Mesenchymal stem cell (in vitro differentiated cells and primary cell): ENCODE results near the gene PPP4C.

ENCODE experiments used
- DNase-seq: peaks from one replicate; pipeline ENCODE4 v3.0.0-alpha.2; 2013
- H2AFZ ChIP-seq: one replicate; pipeline ENCODE4 v1.6.1; 2013; ENCODE audit warnings: low read depth, mild to moderate bottlenecking, control low read depth, inconsistent platforms, low read length, moderate library complexity
- H2AK5ac ChIP-seq: 2 replicates; pipeline ENCODE4 v1.6.1; 2013; ENCODE audit warnings: low read length, moderate library complexity, mild to moderate bottlenecking, inconsistent platforms; ENCODE audit not compliant: severe bottlenecking
- H2BK120ac ChIP-seq: one replicate; pipeline ENCODE4 v1.6.1; 2013; ENCODE audit warnings: low read depth, mild to moderate bottlenecking, inconsistent platforms, low read length, moderate library complexity
- H2BK12ac ChIP-seq, 2 experiments: one replicate each; pipeline ENCODE4 v1.6.1; 2013; ENCODE audit warnings: inconsistent platforms in 2 of 2, low read length in 2 of 2, mild to moderate bottlenecking in 2 of 2, moderate library complexity in 2 of 2, control low read depth in 1 of 2
- H2BK15ac ChIP-seq: one replicate; pipeline ENCODE4 v1.6.1; 2013; ENCODE audit warnings: mild to moderate bottlenecking, low read depth, inconsistent platforms; ENCODE audit not compliant: poor library complexity, severe bottlenecking
- H2BK5ac ChIP-seq: 2 replicates; pipeline ENCODE4 v1.6.1; 2013; ENCODE audit warnings: low read depth, mild to moderate bottlenecking, low read length, control low read depth, inconsistent platforms; ENCODE audit not compliant: poor library complexity, severe bottlenecking
- H3K14ac ChIP-seq, 2 experiments: one replicate each; pipeline ENCODE4 v1.6.1; 2013; ENCODE audit warnings: inconsistent platforms in 2 of 2, low read length in 2 of 2, control low read depth in 1 of 2, mild to moderate bottlenecking in 1 of 2, moderate library complexity in 1 of 2
- H3K18ac ChIP-seq, 2 experiments: one replicate each; pipeline ENCODE4 v1.6.1; 2013; ENCODE audit warnings: inconsistent platforms in 2 of 2, low read length in 2 of 2, control low read depth in 1 of 2, low read depth in 1 of 2, mild to moderate bottlenecking in 1 of 2
- H3K23ac ChIP-seq, 2 experiments: one replicate each; pipeline ENCODE4 v1.6.1; 2013; ENCODE audit warnings: inconsistent platforms in 2 of 2, low read length in 2 of 2, mild to moderate bottlenecking in 2 of 2, moderate library complexity in 2 of 2, control low read depth in 1 of 2
- H3K27ac ChIP-seq: 2 replicates; pipeline ENCODE4 v1.5.1; 2013; ENCODE audit warnings: mild to moderate bottlenecking, moderate library complexity, low read length, control low read depth, inconsistent platforms; ENCODE audit not compliant: poor library complexity, severe bottlenecking
- H3K27me3 ChIP-seq, 2 experiments: 2 replicates each; pipeline versions ENCODE4 v1.6.1 to v1.7.0; 2013; ENCODE audit warnings: low read length in 2 of 2, mild to moderate bottlenecking in 2 of 2, moderate library complexity in 2 of 2, control low read depth in 1 of 2, inconsistent platforms in 1 of 2; ENCODE audit not compliant: control insufficient read depth in 1 of 2, insufficient read depth in 1 of 2
- H3K36me3 ChIP-seq, 2 experiments: 2 replicates each; pipeline versions ENCODE4 v1.6.1 to v1.7.0; 2013; ENCODE audit warnings: low read length in 2 of 2, control low read depth in 1 of 2, inconsistent platforms in 1 of 2, low read depth in 1 of 2, mild to moderate bottlenecking in 1 of 2; ENCODE audit not compliant: insufficient read depth in 2 of 2, control insufficient read depth in 1 of 2
- H3K4ac ChIP-seq, 2 experiments: one replicate each; pipeline ENCODE4 v1.6.1; 2013; ENCODE audit warnings: inconsistent platforms in 2 of 2, low read length in 2 of 2, mild to moderate bottlenecking in 2 of 2, moderate library complexity in 2 of 2, control low read depth in 1 of 2, low read depth in 1 of 2
- H3K4me1 ChIP-seq: 2 replicates; pipeline ENCODE4 v1.6.1; 2013; ENCODE audit warnings: low read depth, low read length, control low read depth; ENCODE audit not compliant: control insufficient read depth, insufficient read depth
- H3K4me2 ChIP-seq: 2 replicates; pipeline ENCODE4 v1.6.1; 2013; ENCODE audit warnings: low read length, mild to moderate bottlenecking, inconsistent platforms; ENCODE audit not compliant: poor library complexity, severe bottlenecking
- H3K4me3 ChIP-seq, 2 experiments: 2 replicates each; pipeline versions ENCODE4 v1.5.1 to v1.7.0; 2013; ENCODE audit warnings: low read length in 2 of 2, mild to moderate bottlenecking in 2 of 2, control low read depth in 1 of 2, low read depth in 1 of 2; ENCODE audit not compliant: insufficient read depth in 1 of 2
- H3K79me1 ChIP-seq: replicated peaks from 2 replicates; pipeline ENCODE4 v1.6.1; 2013; ENCODE audit warnings: mild to moderate bottlenecking, control low read depth, low read length, inconsistent platforms; ENCODE audit not compliant: poor library complexity, severe bottlenecking
- H3K9ac ChIP-seq: 2 replicates; pipeline ENCODE4 v1.7.0; 2013; ENCODE audit warnings: mild to moderate bottlenecking, low read length, moderate library complexity
- H3K9me3 ChIP-seq: 2 replicates; pipeline ENCODE4 v1.7.0; 2013; ENCODE audit warnings: mild to moderate bottlenecking, low read length; ENCODE audit not compliant: control insufficient read depth
- H4K8ac ChIP-seq: one replicate; pipeline ENCODE4 v1.6.1; 2013; ENCODE audit warnings: inconsistent platforms, mild to moderate bottlenecking, low read length, moderate library complexity
- H4K91ac ChIP-seq: one replicate; pipeline ENCODE4 v1.6.1; 2013; ENCODE audit warnings: mild to moderate bottlenecking, low read length, inconsistent platforms
- WGBS: methylation state at CpG from one replicate; pipeline ENCODE4 v1.1.7; 2013; ENCODE audit warnings: mixed read lengths; 5-methylcytosine and 5-hydroxymethylcytosine counted together

PPP4C gene

DNA sequence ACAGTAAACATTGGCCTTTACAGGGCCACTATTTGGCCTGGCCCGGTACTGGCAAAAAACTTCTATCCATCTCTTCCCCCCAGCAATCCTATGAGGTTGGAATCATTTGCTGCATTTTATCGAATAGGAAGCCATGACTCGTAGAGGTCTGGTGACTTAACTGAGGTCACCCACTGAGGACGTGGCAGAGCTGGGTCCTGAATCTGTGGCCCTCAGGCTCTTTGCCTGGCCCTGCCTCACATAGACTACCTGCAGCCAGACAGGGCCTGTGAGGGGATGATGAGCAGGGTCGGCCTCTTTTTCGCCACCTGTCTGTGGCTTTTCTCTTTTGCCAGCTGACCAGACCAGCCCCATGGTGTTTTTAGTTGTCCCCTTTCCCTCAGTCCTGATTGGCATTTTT is 1.9 kb downstream of the PPP4C start:
- H3K23ac ChIP-seq: no peak overlapping the region
- no peak overlapping the region for H2AK5ac ChIP-seq
- no peak overlapping the region for H3K14ac ChIP-seq
- DNase-seq: peak; percentile 68
- peak overlapping the region; percentile 97 for H3K9ac ChIP-seq
- no peak overlapping the region for H4K8ac ChIP-seq
- H3K27me3 ChIP-seq: no peaks in the 10 kb centered on the region
- H3K27ac ChIP-seq: no peak overlapping the region
- no peak overlapping the region for H3K4ac ChIP-seq
- peaks cover 20% of the 10 kb centered on the region for H3K4me1 ChIP-seq
- no peak overlapping the region for H2AFZ ChIP-seq
- 56% methylated on average over 6 of the region's 6 CpGs for WGBS
- H3K79me1 ChIP-seq: peaks cover 16% of the 10 kb centered on the region
- H2BK12ac ChIP-seq: no peak overlapping the region
- no peak overlapping the region for H2BK15ac ChIP-seq
- H3K36me3 ChIP-seq: peaks cover 54 to 57% of the 10 kb centered on the region in 2 experiments
- peak overlapping the region in 1 of 2 experiments; percentile 96 for H3K4me3 ChIP-seq
- H3K18ac ChIP-seq: no peak overlapping the region
- no peak overlapping the region for H2BK5ac ChIP-seq
- no peaks in the 10 kb centered on the region for H3K9me3 ChIP-seq
- H2BK120ac ChIP-seq: no peak overlapping the region
- peak overlapping the region; percentile 78 for H3K4me2 ChIP-seq
- no peak overlapping the region for H4K91ac ChIP-seq

DNA sequence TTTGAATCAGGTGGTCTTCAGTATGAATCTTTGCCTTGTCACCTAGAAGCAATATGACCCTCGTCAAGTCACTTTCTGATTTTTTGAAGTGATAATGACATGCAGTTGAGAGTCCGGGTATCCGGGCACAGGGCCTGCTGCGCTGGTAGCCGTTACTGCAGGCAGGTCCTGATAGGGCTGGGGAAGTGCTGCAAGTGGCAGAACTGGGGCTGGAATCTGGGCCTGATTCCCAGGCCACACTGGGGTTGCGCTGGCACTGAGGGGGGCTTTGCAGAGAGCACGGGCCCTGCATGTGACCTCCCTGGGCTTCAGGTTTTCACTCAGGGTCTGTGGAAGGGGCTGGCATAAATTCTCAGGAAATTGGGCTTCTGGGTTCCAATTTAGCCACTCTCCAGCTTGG is 3.0 kb downstream of the PPP4C start:
- 96% methylated on average over 7 of the region's 7 CpGs for WGBS
- H3K4me1 ChIP-seq: peaks cover 20% of the 10 kb centered on the region
- H3K79me1 ChIP-seq: peaks cover 25% of the 10 kb centered on the region
- peaks cover 55 to 62% of the 10 kb centered on the region in 2 experiments for H3K36me3 ChIP-seq
- H2BK12ac ChIP-seq: no peak overlapping the region
- no peak overlapping the region for H2AK5ac ChIP-seq
- no peak overlapping the region for H2BK5ac ChIP-seq
- no peaks in the 10 kb centered on the region for H3K9me3 ChIP-seq
- no peak overlapping the region for H4K8ac ChIP-seq
- H2AFZ ChIP-seq: no peak overlapping the region
- no peak overlapping the region for H2BK120ac ChIP-seq
- no peak overlapping the region for H3K4ac ChIP-seq
- no peak overlapping the region for H2BK15ac ChIP-seq
- no peak overlapping the region for H3K4me3 ChIP-seq
- no peak overlapping the region for H3K4me2 ChIP-seq
- no peak overlapping the region for H3K23ac ChIP-seq
- H3K27me3 ChIP-seq: no peaks in the 10 kb centered on the region
- H3K27ac ChIP-seq: no peak overlapping the region
- no peak for DNase-seq
- H4K91ac ChIP-seq: no peak overlapping the region
- H3K14ac ChIP-seq: no peak overlapping the region
- H3K9ac ChIP-seq: peak overlapping the region; percentile 97
- no peak overlapping the region for H3K18ac ChIP-seq

DNA sequence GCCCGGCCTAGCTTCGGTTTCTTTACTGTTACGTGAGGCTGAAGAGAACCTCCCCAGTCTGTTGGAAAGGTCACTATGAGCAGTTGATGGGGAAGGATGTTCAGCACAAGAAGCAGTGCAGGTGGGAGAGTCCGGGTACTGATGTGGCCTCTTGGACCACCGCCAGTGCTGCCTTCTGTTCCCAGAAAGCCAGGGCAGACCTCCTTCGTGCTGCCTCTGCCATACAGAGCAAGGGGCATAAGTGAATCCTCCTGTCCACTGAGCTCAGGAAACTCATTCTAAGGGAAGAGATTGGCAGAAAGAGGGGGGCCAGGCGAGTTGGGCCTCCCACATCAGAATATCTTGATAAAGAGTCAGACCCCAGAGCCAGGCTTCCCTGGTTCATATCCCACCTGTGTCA is 3.7 kb downstream of the PPP4C start:
- DNase-seq: no peak
- Histone ChIP-seq H3K36me3 (peaks cover 62 to 68% of the 10 kb centered on the region in 2 experiments), H3K27me3 (no peaks in the 10 kb centered on the region), H2BK15ac (no peak overlapping the region), H2BK120ac (no peak overlapping the region), H4K91ac (no peak overlapping the region), H2BK5ac (no peak overlapping the region), H3K9ac (no peak overlapping the region), H3K14ac (no peak overlapping the region), H3K18ac (no peak overlapping the region), H2AK5ac (no peak overlapping the region), H3K23ac (no peak overlapping the region), H3K9me3 (no peaks in the 10 kb centered on the region), H3K4me1 (peaks cover 20% of the 10 kb centered on the region), H3K79me1 (peaks cover 29% of the 10 kb centered on the region), H4K8ac (no peak overlapping the region), H3K4me2 (no peak overlapping the region), H3K4ac (no peak overlapping the region), H2AFZ (no peak overlapping the region), H3K4me3 (no peak overlapping the region), H2BK12ac (no peak overlapping the region), H3K27ac (no peak overlapping the region)
- WGBS: 100% methylated on average over 7 of the region's 7 CpGs

DNA sequence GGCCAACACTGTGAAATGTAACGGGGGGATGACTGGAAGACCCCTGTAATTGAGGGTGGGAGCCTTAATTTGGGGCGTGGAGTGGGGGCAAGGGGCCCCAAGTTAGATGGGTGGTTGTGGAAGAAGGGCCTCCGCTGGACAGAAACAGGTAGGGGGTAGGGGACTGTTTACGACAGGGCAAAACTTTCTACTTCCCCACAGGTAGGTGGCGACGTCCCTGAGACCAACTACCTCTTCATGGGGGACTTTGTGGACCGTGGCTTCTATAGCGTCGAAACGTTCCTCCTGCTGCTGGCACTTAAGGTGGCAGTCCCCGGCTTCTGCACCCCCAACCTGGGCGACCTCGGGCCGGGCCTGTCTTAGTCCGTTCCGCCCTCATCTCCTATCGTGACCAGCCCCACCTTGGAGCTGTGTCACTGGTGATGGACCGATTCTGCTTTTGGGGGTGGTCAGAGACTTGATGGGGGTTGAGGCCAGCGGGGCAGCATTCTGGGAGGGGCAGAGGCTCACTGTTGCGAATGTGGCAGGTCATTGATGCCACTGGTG is 6.8 kb downstream of the PPP4C start:
- no peak overlapping the region for H3K4ac ChIP-seq
- peaks cover 42% of the 10 kb centered on the region for H3K79me1 ChIP-seq
- no peaks in the 10 kb centered on the region for H3K9me3 ChIP-seq
- no peak overlapping the region for H3K14ac ChIP-seq
- H2BK5ac ChIP-seq: no peak overlapping the region
- no peak for DNase-seq
- WGBS: 95% methylated on average over 19 of the region's 20 CpGs
- no peak overlapping the region for H2AFZ ChIP-seq
- no peak overlapping the region for H2AK5ac ChIP-seq
- H3K4me1 ChIP-seq: peaks cover 12% of the 10 kb centered on the region
- H2BK15ac ChIP-seq: no peak overlapping the region
- H2BK120ac ChIP-seq: no peak overlapping the region
- no peak overlapping the region for H3K4me3 ChIP-seq
- no peak overlapping the region for H3K27ac ChIP-seq
- no peaks in the 10 kb centered on the region for H3K27me3 ChIP-seq
- H4K8ac ChIP-seq: no peak overlapping the region
- no peak overlapping the region for H3K18ac ChIP-seq
- no peak overlapping the region for H3K4me2 ChIP-seq
- no peak overlapping the region for H4K91ac ChIP-seq
- H3K23ac ChIP-seq: no peak overlapping the region
- H3K36me3 ChIP-seq: peaks cover 77 to 92% of the 10 kb centered on the region in 2 experiments
- no peak overlapping the region for H3K9ac ChIP-seq
- no peak overlapping the region for H2BK12ac ChIP-seq
